H4 (cell line): ENCODE measurements around the gene PPP1R14B. TPM values are rescaled to one million over a fixed set of nuclear protein-coding genes. Genes with fewer than 3 reads are reported as not detected.

Experiments used
- DNase-seq: peaks from one replicate; pipeline ENCODE4 v3.0.0-alpha.2; 2015; ENCODE audit warnings: low spot score
- total RNA-seq: library from RNA; depleted of rRNA; stranded (reverse); fragments of >200 nt; shearing (Covaris generic); gene quantifications from 2 replicates; pipeline ENCODE4 v1.2.3, GENCODE V29; 2014

The PPP1R14B gene
- total RNA-seq, 1 experiment from 2014 or later = 242 TPM

DNA sequence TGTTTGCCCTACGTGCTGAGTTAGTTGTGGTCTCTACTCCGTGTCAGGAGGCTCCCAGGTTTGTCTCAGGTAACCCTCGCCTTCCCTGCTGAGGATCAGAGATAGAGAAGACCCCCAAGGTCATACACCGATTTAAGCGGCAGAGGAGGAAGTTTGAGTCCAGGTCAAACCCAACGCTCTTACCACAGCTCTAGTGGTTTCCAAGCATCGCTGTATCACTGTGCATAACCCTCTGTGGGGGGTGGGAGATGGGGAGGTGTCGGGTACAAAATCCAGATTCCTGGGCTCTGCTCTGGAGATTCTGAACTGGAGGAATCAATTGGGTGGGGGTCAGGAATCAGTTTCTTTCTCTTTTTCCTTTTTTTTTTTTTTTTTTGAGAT lies 15.8 kb downstream of the PPP1R14B start:
- DNase-seq = no peak

DNA sequence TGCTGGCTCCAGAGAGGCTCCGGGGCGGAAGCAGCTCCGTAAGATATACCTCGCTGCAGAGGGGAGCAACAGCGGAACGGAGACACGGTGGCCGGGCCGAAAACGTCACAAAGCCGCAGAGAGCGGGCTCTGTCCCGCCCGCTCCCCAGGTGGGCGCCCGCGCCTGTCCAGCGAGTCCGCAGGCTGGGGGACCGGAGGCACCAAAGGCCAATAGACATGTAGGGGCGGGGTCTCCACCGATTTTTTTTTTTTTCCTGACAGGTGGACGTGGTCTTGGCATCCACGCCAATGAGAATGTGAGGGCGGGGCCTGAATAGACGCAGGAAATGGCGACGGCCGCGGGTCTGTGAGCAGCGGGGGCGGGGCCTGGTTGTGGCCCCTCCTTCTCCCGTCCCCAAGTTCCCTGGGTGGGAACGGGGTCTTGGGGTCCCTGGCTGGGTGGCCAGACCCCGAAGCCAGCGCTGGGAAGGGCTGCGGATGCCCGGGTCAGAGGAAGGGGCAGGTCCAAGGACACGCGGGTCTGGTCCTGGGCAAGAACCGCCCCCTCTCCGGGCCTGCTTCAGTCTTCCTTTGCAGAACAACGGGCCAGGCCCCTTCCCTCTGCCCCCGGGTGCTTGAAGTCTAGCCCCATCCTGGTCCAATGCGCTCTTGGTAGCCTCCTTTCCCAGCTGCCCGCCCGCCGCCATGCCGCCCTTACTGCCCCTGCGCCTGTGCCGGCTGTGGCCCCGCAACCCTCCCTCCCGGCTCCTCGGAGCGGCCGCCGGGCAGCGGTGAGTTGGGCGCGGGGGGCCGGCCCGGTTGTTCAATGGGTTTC lies 16.4 kb downstream of the PPP1R14B start, which contains the start of gene DNAJC4:
TSS of gene DNAJC4 (plus strand) at position 378 of the 814 bp plus-strand sequence. CDS start at position 685, 307 bp downstream.
- DNase-seq = peak; percentile 64

DNA sequence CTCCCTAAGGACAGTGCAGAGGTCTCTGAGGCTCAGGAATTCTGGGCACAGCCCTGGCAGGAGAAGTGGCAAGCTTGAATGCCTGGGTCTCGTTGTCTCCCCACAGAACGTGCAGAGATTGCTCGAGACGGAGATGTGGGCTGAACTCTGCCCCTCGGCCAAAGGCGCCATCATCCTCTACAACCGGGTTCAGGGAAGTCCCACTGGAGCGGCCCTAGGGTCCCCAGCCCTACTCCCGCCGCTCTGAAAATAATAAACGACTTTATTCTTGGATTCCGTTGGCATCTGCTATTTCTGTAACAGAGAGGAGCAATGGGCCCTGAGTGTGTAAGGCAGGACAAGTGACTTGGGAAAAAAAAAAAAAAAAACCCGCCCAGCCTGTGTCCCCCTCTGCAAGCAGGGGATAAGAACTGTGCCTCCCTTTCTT lies 17.0 kb downstream of the PPP1R14B start:
- no peak for DNase-seq

DNA sequence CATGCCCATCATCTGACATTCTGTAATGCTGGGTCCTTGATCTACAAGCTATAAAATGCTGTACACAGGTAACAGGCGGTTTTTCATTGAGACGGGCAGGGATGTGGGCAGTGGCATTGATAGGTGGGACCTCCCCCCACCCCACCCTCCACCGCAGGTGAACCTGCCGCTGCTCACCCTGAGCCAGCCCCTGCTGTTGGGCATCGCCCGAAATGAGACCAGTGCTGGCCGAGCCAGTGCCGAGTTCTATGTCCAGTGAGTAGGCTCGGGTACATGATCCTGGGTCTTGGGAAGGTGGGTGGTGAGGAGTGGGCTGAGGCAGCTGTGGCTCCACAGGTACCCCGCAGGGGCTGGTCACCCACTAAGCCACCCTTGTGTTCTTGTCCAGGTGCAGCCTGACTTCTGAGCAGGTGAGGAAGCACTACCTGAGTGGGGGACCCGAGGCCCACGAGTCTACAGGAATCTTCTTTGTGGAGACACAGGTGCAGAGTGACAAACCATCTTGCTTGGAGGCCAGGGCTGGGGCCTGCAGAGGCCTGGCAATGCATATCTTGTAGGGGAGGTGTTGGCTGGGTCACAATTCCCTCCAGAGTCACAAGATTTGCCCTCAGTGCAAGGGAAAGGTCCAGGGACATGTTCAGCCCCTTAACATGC lies 17.5 kb downstream of the PPP1R14B start:
- DNase-seq = no peak

DNA sequence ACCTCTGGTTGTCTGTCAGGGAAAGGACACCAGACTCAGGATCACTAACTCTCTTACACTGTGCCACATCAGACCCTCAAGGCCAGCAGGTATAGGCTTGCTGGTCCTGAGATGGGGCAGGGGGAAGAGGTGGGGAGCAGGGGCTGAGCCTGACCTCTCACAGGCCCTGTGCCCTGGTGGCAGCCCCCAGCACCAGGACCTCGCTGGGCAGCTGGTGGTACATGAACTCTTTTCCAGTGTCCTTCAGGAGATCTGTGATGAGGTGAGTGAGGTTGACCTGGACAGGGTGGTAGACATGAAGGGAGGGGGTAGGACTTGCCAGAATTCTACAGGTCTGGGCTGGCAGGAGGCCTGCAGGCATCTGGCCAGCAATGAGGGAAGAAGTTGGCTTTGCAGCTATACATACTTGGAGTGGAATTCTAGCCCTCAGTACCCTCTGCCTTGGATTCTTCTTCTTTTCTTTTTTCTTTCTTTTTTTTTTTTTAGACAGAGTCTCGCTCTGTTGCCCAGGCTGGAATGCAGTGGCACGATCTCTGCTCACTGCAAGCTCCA lies 19.3 kb downstream of the PPP1R14B start:
- DNase-seq = no peak

DNA sequence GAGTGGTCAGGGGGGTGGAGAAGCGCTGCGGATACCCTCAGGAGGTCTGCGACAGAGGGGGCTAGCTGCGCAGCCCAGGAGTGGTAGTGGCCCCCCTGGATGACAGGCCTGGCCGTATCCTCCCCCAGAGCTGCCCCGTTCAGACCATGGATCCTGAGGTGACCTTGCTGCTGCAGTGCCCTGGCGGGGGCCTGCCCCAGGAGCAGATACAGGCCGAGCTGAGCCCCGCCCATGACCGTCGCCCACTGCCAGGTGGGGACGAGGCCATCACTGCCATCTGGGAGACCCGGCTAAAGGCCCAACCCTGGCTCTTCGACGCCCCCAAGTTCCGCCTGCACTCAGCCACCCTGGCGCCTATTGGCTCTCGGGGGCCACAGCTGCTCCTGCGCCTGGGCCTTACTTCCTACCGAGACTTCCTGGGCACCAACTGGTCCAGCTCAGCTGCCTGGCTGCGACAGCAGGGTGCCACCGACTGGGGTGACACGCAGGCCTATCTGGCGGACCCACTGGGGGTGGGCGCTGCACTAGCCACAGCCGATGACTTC lies 20.2 kb downstream of the PPP1R14B start:
- peak; percentile 42 for DNase-seq

DNA sequence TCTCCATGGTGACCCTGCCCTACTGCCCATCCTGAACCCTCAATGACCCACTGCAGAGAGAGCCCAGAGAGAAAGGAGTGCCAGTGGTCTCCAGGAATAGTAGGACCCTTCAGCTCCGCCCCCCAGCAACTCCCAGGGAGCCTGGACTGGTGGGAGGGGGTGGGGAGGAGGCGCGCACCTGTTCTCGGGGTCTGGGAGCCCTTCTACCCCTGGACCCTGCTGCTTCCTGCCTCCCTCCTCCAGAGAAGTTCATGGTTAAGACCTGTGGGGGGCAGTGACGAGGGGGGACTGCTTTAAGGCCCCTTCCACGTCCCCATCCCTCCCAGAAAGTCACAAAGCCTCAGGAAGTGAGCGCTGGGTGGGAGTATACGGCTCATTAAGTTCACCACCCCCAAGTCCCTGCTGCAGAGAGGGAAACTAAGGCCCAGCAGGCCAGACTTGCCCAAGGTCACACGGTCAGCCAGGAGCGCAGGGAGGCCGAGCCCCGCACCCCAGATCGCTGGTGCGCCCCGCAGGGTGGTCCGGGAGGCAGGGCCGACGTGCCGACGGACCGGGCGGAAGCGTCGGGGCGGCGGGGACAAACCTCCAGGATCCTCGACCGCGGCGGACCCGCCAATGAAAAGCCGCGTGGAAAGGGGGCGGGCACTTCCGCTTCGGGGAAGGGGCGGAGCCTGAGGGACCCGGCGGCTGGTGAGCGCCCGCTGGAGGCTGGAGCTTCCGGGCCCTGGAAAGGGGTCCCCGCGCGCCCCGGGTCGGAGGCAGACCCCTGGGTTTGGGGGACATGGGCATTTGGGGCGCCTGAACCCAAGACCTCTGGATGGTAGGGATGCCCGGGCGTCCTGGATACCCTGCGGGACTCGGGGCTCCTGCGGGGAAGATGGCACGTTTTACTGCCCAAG lies 20.9 kb downstream of the PPP1R14B start, which contains the start of the genes NUDT22 and TRPT1:
TSS of gene NUDT22 (plus strand) at position 667 of the 899 bp plus-strand sequence. CDS start 379 bp downstream, outside the sequence.
TSS of gene TRPT1 (minus strand) at position 579 of the 899 bp plus-strand sequence. CDS start at position 253, 326 bp downstream.
- peak; percentile 67 for DNase-seq

DNA sequence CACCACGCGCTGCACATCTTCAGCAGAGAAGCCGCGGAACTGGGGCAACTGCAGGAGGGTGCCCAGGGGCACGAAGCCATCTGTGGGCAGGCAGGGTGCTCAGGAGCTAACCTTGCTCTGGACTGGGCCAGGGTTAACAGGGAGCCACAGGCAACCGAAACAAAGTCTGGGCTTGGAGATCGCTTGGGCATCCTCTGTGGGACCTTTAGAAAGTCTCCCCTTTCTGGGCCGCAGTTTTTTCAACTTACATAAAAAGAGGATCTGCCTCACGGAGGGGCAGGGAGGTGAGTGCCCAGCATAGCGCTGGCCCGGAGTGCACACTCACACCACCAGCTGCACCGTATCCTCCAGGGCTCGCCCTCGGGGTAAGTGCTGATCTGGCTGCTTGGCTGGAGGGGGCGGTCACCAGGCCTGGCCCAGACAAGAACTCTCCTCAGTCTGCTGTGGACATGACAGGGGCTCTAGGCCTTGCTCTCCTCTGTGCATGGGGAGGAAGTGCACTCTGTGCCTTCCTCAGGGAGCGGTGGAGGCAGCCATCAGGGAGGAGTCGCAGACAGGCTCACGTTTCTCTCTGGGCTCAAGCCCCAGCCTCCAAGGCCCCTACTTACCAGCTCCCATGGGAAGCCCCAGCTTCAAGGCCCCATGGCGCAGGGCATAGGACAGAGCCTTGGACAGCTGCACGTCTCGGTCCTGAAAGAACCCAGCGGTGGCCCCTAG lies 21.7 kb downstream of the PPP1R14B start:
- DNase-seq = no peak

DNA sequence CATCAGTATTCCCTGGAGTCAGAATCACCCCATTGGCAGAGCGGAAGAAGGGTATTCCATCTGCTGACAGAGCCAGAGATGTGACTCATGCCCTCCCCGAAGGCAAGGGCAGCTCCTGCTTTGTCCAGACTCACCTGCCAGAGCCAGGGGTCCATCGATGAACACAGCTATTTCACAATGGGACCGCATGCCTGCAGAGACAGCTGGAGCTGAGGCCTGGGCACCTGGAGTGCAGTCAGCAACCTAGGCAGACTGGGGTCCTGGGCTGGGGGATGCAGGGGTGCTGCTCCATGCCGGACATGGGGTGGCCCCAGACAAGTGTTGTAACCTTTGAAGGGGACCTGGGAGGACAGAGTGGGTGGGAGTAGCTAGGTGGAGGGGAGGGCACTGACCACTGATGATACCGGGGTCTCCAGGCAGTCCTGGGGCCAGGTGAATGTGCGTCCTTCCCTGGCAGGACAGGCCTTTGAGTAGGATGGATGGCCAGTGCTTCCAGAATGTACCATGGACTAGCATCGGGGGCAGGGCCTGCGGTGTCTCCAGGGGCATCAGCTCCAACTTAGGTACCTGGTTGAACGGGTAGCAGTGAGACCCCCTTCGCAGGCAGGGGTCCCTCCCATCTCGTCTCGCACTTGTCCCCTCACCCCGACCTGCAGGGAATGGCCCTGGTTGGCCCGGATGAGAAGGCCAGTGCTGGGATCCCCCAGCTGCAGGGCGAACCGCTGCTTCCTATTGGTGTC lies 22.4 kb downstream of the PPP1R14B start:
- DNase-seq = no peak

DNA sequence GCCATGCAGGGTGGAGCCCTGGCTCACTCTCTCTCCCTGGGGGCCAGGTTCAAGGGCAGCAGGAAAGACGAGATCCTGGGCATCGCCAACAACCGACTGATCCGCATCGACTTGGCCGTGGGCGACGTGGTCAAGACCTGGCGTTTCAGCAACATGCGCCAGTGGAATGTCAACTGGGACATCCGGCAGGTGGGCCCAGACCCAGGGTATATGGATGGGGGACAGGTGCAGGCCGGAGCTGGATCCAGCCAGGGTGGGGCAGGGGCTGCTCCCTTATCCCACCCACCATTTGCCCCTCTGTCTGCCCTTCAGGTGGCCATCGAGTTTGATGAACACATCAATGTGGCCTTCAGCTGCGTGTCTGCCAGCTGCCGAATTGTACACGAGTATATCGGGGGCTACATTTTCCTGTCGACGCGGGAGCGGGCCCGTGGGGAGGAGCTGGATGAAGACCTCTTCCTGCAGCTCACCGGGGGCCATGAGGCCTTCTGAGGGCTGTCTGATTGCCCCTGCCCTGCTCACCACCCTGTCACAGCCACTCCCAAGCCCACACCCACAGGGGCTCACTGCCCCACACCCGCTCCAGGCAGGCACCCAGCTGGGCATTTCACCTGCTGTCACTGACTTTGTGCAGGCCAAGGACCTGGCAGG lies 23.6 kb downstream of the PPP1R14B start:
- DNase-seq = no peak

DNA sequence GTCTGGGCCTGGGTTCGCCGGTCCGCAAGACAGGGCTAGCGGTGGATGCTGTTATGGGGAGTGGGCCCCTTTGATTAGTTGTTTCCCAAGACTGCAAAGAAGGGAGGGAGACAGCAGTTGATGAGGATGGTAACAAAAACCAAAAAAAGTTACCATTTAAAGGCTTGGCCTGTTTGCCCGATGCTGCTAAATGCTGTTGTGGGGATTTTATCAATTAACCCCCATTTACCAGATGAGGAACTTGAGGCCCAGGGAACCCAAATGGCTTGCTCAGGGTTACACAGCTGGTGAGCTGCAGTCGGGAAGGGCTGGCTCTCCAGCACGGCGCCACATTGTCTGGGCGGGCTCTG lies 24.1 kb downstream of the PPP1R14B start:
- DNase-seq = no peak

DNA sequence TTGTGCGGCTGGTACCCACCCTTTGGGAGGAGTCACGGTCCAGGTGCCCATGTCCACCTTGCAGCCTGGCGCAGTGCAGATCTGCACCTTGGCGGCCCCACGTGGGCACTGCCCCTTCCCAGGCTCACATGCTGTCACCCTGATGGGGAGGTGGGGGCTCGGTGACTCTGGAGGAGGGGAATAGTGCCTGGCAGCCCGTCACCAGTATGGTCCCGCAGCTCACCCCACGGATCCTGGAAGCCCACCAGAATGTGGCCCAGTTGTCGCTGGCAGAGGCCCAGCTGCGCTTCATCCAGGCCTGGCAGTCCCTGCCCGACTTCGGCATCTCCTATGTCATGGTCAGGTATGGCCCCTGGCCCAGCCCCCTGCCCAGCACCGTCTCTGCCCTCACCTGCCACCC lies 25.9 kb downstream of the PPP1R14B start:
- no peak for DNase-seq

DNA sequence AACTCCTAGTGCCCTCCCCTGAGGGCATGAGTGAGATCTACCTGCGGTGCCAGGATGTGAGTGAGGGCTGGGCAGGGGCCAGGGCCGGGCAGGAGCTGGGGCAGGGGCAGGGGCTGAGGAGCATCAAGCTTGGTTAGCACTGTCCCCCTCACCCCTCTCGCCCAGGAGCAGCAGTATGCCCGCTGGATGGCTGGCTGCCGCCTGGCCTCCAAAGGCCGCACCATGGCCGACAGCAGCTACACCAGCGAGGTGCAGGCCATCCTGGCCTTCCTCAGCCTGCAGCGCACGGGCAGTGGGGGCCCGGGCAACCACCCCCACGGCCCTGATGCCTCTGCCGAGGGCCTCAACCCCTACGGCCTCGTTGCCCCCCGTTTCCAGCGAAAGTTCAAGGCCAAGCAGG lies 26.5 kb downstream of the PPP1R14B start:
- no peak for DNase-seq

DNA sequence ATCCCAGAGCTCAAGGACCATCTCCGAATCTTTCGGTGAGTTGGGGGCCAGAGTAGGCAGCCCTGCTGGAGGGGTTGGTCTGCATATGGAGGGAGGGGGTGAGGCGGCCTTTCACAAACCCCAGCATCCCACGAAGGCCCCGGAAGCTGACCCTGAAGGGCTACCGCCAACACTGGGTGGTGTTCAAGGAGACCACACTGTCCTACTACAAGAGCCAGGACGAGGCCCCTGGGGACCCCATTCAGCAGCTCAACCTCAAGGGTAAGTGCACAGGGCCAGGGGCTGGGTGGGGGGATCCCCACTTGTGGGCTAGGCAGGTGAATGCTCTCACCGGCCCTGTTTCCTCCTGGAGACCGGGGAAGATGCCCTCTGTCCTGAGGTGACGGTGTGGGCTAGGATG lies 27.0 kb downstream of the PPP1R14B start:
- no peak for DNase-seq

DNA sequence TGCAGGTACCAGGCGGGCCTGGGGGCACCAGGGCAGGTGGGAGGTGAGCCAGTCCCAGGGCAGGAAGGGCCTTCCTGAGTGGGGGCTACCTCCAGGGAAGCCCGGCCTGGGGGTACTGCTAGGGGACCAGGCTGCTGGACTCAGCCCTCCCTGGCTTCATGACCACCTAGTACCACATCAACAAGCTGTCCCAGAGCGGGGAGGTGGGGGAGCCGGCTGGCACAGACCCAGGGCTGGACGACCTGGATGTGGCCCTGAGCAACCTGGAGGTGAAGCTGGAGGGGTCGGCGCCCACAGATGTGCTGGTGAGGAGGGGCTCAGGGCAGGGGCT lies 27.4 kb downstream of the PPP1R14B start:
- DNase-seq = no peak

DNA sequence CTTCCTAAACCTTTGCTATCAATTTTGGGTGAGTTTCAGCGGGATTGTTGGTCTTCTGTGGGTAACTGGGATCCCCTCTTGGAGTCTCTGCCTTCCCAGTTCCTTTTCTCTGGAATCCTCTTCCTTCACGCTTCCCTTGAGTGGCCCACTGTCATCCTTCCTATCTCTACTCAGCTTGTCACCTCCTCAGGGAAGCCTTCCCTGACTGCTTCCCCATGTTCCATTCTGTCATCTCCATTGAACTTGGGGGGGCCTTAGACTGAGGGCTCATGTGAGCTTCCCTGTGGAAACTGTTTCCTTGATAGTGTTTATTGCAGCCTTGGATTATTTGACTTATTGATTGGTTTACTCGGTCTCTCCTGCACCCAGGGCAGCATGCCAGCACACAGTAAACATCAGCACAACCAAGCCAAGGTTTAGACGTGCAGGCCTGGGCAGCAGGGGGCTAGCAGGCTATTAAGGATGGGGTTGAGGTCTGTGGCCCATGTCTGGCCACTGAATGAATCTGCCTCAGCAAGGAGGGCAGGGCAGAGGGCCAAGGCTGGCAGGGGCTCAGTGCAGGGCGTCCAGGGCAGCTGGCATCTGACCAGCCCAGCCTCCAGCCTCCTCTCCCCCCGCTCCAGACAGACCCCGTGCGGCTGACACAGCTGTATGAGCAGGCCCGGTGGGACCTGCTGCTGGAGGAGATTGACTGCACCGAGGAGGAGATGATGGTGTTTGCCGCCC lies 28.0 kb downstream of the PPP1R14B start:
- DNase-seq = no peak

DNA sequence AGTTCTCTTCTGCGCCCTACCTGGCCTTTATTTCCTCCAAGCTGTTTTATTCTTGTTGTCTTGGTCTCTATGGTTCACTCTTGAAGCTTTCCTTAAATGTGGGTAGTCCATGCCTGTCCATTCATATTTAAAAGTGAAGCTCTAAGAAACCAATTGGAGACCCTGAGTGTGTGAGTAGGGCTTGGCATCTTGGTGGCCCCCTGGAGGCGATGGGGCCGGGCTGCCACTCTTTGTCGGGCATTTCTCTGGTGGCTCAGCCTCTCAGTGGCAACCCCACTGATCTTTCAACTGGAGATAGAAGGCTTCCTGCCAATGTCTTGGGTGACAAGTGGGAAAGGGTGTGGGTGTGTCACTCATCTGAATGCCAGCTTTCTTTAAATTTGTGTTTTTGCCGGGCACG lies 29.9 kb downstream of the PPP1R14B start:
- DNase-seq = no peak

DNA sequence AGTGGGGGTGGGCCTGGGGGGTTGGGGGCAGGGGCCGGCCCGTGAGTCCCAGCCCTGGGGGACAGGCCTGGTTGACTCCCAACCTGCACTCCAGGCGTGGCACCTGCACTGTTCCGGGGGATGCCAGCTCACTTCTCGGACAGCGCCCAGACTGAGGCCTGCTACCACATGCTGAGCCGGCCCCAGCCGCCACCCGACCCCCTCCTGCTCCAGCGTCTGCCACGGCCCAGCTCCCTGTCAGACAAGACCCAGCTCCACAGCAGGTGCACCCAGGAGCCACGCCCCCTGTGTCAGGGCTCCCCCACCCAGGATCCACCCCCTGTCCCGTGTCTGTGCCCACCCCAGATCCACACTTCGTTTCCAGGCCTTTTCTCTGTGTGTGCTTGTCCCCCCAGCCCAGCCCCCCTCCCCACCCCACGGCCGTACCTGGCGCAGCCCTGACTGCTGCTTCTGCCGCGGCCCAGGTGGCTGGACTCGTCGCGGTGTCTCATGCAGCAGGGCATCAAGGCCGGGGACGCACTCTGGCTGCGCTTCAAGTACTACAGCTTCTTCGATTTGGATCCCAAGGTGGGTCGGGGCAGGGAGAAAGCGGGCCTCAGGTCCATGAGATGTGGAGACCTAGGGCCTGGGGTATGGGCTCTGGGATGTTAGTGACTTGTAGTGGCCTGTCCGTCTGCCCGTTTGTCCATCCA lies 35.4 kb downstream of the PPP1R14B start:
- no peak for DNase-seq
